Activated T-helper 1 cell treated with Interleukin-2 at 50 U/mL for 16 hours (primary cell): ENCODE measurements around the gene PEBP1.
A peak's percentile ranks its signal among the peaks of the same experiment; 100 is the strongest.
"Not testable (repeated sequence)": the region's sequence is repeated elsewhere in the genome, so short reads cannot be mapped to it uniquely, and the experiment has no call there.

Experiments
- DNase-seq: peaks from one replicate; pipeline ENCODE4 v3.0.0-alpha.2; 2020; ENCODE audit warnings: low read depth

Gene PEBP1

DNA sequence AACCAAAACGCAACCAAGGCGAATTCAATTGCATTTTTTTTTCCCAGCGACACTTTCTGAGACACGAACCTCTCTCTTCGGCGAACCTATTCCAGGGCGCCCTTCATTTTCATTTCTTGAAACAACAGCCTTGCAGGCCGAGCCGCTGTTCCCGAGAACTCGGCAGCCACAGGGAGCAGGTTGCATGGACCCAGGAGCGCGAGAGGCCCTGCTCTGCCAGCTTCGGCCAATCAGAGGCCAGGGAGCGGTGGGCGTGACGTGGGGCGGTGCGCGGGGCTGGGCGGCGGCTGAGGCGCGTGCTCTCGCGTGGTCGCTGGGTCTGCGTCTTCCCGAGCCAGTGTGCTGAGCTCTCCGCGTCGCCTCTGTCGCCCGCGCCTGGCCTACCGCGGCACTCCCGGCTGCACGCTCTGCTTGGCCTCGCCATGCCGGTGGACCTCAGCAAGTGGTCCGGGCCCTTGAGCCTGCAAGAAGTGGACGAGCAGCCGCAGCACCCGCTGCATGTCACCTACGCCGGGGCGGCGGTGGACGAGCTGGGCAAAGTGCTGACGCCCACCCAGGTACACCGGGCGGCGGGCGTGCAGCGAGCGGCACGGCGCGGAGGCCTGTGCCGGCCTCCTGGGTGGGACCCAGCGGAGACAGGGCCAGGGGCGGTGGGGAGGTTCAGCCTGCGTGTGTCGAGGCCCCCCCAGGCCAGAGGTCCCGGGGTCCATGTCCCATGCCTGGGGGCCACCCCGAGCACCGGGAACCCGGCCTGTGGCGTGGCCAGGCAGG lies at the start of gene PEBP1:
TSS of gene PEBP1 (plus strand) at position 337 of the 771 bp plus-strand sequence. CDS start at position 423, 86 bp downstream.
- peak; percentile 88 for DNase-seq

DNA sequence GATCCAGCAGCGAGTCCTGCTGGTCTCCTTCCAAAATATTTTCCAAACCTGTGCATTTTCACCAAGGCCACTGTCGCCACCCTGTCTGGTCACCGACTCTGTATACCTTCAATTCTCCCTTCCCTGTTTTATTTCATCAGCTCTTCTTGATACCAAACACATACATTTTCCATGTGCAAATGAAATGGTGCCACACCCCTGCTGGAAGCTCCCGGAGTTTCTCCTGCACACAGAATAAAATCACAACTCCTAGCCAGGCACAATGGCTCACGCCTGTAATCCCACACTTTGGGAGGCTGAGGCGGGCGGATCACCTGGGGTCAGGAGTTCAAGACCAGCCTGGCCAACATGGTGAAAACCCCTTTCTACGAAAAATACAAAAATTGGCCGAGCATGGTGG lies 46.1 kb upstream of the PEBP1 start:
- no peak for DNase-seq

DNA sequence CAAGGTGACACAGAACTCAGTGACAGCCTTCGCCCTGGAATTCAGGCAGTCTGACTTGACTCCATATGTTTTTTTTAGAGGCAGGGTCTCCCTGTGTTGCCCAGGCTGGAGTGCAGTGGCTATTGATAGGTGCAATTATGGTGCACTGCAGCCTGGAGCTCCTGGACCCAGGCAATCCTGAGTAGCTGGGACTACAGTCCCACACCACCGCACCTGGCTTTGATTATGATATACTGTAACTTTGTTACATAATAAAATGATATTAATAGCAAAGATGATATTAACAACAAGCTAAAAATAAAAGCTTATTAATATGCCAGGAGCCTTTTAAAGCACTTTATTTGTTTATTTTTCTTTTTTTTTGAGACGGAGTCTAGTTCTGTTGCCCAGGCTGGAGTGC lies 41.9 kb upstream of the PEBP1 start:
- DNase-seq, result no peak

DNA sequence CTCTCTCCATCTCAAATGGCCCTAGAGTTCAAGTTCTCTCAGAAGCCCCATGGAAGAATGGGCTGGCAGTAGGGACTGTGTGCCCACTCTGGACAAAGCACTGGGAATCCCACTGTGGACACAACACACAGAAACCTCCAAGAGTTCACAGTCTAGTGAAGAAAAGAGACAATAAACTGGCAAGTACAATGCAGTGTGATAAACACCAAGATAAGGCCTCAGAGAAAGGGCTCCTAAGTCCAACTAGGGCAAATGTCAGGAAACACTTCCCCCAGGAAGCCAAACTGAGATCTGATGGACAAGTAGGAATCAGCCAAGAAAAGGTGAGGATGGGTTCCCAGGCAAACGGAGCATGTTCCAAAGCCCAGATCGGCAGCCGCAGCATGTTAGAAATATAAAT lies 37.5 kb upstream of the PEBP1 start:
- DNase-seq, result no peak

DNA sequence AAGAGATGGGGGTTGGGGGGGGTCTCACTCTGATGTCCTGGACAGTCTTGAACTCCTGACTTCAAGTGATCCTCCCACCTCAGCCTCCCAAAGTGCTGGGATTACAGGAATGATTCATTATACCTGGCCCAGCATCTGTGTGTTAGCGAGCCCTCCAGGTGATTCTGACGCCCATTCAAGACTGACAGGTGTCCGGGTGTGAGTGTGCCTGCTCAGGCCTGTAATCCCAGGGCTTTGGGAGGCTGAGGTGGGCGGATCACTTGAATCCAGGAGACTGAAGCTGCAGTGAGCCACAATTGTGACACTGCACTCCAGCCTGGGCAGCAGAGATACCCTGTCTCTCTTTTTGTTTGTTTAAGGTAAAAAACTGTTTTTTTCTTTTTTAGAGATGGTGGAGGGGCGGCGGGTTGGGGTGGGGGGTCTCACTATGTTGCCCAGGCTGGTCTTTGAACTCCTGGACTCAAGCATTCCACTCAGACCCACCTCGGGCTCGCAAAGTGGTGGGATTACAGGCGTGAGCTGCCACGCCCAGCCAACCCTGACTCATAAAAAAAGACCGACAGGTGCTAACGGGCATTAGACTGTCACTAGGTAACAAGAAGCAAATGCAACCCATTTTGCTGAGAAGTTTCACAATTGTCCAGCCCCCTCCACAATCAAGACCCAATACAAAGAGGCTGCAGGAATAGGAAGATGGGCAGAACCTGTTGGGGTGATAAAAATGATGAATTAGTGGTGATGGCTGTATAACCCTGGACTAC lies 36.8 kb upstream of the PEBP1 start:
- no peak for DNase-seq

DNA sequence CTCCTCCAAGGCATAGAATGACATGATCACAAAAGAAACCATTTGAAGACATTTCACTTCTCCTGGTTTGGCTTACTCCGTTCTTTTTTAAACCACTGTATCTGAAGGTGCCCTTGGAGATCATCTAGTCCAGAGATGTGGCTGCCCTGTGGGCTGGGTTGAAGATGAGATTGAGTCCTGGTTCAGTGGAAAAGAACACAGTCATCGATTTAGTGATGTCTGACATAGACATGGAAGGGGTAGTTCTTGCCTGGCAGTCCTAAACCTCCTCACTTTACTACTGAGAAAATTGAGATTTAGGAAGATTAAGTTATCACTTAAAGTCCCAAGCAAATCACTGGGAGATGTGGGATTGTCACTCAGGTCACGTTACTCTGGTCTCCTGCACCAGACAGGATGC lies 34.9 kb upstream of the PEBP1 start:
- DNase-seq, result no peak

DNA sequence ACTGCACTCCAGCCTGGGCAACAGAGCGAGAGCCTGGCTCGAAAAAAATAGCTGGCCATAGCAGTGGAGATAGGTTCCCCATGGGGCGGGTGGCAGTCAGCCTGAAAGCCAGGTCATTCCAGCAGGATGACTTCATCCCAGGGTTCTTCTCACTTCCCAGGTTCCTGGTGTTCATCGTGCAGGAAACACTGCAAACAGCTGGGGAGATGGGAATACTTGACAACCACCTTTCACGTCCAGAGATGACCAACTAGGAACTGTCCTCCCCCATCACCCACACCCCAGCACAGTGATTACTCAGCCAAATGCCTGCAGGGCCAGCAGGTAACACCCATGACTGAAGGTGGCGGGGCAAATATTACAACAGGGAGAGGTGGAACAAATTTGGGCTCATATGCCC lies 33.9 kb upstream of the PEBP1 start:
- DNase-seq, result no peak

DNA sequence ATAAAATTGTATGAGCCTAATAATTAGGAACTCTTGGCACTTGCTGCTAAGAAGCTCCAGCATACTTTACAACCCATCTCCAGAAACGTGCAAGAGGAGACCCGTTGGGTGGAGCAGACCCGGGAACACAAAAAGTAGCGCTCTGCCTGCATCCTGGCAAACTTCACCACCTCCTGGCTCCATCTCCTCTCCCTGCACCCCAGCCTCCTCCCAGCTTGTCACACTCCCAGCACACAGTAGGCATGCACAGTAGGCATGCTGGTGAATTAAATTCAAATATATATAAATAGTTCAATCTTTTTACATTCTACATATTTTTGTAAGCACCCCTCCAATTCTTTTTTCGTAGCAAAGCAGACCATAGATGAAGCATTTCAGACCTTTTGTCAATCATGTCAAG lies 33.3 kb upstream of the PEBP1 start:
- DNase-seq, result no peak

DNA sequence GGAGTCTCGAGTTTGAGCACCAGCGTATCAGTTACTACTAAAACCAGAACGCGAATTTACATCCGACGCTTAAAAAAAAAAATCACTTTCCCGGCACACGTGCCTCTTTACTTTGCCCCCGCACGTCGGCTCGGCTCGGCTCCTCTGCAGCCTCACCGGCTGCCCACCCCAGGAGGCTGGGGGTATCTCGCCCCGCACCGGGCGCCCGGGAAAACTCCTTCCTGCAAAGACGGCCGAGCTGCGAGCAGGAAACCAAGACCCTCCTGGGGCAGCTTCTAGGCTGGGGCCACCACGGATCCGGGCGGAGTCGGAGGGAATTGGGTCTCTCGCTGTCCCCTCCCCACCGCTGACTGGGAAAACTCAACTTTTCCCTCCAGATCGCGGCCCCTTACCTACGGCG lies 32.7 kb upstream of the PEBP1 start:
- DNase-seq, result no peak

DNA sequence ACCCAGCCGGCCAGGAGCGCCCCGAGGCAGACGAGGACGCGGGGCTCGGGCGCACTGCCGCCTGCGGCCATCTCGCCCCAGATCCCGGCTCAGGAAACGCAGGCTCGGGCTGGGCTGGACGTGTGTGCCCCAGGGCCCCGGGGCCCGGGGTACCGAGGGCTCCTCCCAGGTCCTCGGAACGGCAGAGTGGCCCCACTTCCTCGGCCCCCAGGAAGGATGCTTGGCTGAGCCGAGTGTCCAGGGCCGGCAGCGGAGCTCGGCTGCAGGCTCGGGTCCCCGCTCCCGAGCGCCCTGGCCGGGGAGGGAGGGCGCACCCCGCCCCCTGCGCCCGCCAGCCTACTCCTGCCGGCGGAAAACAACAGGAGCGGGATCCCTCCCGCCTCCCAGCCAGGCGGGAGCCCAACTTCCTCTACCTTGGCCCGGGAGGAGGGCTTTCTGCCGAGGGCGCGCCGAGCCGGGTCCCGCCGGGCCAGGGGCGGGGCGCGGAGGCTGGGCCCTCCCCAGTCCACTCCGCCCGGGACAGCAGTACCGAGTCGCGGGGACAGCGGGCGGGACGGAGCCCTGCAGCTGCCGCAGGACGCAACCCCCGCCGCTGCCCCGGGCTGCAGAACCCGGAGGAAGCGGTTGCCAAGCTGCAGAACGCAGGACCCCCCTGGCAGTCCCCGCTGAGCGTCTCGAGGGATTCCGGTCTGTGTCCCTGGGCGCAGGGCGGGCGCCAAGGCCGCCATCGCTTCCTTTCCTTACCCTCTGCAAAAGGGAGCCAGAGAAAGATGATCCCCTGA lies 32.1 kb upstream of the PEBP1 start, which contains the start of gene VSIG10:
TSS of gene VSIG10 (minus strand) at position 411 of the 782 bp plus-strand sequence. CDS start at position 71, 340 bp downstream.
- no peak for DNase-seq

DNA sequence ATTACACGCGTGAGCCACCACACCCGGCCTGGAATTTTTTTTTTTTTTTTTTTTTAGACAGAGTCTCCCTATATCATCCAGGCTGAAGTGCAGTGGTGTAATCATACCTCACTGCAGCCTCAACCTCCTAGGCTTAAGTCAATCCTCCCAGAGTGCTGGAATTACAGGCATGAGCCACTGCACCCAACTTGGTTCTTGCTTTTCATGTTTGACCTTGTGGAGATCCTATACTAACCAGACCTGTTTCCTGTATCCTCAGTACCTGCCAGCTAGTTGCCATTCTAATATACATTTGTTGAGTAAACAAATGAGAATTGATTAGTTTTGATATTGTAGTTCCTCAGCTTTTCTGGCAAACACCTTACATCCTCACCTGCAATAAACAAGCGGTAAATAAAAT lies 28.9 kb upstream of the PEBP1 start:
- no peak for DNase-seq

DNA sequence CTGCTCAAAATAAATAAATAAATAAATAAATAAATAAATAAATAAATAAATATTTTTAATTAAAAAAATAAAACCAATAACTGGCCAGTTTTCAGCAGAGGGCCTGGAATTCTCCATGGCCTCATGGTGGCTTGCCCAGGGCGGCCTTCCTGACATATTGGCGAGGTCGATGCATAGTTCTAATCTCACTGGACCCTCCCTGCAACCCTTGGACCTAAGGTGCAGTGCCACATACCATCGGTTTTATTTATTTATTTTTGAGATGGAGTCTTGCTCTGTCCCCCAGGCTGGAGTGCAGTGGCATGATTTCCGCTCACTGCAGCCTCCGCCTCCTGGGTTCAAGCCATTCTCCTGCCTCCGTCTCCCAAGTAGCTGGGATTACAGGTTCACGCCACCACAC lies 28.2 kb upstream of the PEBP1 start:
- no peak for DNase-seq

DNA sequence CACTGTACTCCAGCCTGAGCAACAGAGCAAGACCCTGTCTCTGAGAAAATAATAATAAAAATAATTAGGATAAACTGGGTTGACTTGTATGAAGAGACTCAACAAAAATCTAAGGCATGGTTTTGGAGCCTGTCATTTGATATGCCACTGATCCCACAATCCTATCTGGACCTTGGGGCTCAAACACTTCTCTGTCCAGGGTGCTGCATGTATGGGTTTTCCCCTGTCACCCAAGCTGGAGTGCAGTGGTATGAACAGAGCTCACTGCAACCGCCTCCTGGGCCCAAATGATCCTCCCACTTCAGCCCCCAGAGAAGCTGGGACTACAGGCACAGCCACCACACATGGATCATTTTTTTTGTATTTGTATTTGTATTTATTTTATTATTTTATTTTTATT lies 26.8 kb upstream of the PEBP1 start:
- DNase-seq, result no peak

DNA sequence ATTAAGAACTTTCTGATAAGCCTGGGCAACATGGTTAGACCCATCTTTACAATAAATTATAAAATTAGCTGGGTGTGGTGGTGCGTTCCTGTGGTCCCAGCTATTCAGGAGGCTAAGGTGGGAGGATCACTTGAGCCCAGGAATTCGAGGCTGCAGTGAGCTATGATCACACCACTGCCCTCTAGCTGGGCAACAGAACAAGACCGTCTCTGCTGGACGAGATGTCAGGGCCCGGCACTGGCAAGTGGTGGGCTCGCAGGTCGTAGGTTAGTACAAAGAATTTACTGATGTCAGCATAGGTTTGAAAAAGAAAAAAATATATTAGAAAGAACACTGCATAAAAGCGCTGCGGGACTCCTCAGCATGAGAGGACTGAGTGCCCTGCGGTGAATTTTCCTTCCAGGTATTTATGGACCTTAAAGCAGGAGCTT lies 16.5 kb upstream of the PEBP1 start:
- DNase-seq, result no peak

DNA sequence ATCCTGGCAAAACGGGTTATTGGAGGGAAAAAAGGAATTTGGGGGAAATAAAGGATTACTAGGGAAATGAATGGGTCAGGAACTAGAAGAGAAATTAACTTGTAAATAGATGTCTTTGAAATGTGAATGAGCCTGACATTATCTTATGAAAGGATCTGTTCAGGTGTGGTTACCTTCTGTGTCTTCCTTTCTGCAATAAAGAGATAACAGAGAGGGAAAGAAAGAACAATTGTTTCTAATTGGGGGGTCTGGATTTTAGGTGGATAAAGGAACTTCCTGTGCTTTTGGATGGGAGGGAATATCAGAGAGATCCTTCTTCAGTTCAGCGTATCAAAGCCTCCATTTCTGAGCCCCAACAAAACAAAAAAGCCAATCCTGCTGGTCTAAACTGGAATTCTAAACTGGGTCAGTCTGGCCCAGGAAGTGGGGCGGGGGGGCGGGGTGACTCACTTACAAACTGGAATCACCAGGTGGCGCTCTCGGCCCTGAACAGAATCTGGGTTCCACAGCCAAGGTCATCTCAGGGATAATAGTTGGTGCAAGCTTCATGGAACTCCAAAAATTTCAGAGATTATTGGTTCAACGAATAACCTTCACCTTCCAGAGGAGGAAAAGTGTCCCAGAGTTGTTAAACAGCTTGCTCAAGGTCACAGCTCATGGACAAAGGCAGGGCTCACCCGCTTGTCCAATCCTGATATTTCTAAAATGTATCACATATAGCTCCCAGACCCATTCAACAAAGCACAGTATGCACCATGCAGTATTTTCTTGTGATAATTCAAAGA lies 15.2 kb upstream of the PEBP1 start:
- peak; percentile 44 for DNase-seq

DNA sequence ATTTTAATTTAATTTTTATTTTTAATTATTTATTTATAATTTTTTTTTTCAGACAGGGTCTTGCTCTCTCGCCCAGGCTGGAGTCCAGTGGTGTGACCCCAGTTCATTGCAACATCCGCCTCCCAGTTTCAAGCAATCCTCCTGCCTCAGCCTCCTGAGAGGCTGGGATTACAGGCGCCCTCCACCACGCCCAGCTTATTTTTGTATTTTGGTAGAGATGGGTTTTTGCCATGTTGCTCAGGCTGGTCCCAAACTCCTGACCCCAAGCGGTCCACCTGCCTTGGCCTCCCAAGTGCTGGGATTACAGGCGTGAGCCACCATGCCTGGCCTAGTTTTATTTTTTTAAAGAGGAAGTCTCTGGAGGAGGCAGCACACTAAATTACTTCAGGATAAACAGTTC lies 13.7 kb upstream of the PEBP1 start:
- no peak for DNase-seq

DNA sequence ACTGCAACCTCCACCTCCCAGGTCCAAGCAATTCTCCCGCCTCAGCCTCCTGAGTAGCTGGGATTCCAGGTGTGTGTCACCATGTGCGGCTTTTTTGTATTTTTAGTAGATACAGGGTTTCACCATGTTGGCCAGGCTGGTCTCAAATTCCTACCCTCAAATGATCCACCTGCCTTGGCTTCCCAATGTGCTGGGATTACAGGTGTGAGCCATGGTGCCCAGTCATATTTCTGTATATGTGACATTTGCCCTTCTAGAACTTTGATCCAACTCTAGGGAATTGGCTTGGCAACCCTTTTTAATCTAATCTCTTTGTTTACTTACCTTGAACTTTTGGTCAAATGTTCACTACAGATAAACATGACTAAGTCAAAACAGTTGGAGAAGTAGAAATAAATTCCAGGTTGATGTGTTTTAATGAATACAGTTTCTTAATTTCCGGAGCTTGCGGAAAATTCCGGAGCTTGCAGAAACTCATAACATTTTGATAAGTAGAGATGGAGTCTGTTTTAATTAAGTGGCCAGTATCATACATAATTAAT lies 11.5 kb upstream of the PEBP1 start:
- DNase-seq, result no peak

DNA sequence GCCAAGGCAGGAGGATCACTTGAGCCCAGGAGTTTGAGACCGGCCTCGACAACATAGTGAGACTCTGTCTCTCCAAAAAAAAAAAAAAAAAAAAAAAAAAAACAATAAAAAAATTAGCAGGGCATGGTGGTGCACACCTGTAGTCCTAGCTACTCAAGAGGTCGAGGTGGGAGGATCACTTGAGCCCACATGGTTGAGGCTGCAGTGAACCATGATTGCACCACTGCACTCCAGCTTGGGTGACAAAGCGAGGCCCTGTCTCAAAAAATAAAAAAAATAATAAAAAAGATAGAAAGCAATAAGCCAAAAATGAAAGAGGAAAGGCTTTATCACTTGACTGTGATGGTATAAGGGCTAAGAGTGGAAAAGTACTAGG lies 10.2 kb upstream of the PEBP1 start:
- DNase-seq, result no peak

DNA sequence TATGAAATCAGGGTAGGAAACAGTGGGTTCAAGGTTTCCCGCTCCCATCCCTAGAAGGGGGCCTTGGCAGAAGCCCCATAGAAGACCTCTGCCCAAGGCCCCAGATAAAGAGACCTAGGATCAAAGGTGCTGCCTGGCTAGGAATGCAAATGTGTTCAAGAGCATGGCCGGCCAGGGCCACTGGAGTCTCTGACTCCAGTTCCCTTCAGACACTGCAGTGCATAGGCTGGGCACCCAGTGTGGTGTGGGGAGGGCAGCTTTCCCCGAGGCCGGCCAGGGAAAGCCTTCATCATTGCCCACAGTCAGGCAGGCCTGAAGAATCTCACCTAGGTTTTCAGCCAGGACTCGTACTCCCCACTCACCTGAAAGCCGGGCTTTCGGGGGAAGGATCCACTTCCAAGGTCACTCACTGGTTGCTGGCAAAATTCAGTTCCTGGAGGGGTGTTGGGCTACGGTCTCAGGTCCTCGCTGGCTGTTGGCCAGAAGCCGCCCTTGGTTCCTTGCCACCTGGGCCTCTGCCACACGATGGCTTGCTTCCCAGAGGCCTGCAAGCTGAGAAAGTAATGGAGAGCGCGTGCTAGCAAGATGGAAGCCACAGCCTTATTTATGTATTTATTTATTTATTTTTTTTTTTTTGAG lies 9.7 kb upstream of the PEBP1 start:
- no peak for DNase-seq

DNA sequence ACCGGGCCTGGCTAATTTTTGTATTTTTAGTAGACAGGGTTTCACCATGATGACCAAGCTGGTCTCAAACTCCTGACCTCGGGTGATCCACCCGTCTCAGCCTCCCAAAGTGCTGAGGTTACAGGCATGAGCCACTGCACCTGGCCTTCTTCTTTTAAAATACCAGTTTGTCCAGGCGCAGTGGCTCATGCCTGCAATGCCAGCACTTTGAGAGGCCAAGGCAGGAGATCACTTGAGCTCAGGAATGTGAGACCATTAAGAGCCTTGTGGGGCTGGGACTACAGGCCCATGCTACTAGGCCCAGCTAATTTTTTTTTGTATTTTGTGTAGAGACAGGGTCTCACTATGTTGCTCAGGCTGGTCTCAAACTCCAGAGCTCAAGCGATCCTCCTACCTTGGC lies 8.1 kb upstream of the PEBP1 start:
- DNase-seq, result no peak

DNA sequence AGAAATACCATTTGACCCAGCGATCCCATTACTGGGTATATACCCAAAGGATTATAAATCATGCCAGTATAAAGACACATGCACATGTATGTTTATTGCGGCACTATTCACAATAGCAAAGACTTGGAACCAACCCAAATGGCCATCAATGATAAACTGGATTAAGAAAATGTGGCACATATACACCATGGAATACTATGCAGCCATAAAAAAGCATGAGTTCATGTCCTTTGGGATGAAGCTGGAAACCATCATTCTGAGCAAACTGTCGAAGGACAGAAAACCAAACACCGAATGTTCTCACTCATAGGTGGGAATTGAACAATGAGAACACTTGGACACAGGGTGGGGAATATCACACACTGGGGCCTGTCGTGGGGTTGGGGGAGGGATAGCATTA lies 6.5 kb upstream of the PEBP1 start:
- not testable (repeated sequence) for DNase-seq
